Amniotic epithelial cell (primary cell): Measurements from ENCODE around the gene GPR132.

Experiments
- DNase-seq: peaks from one replicate; pipeline ENCODE4 v3.0.0-alpha.2; 2010; ENCODE audit warnings: low read depth

Gene GPR132

GRCh38 chr14:105061428-105062047 is 3.7 kb downstream of the GPR132 start:
- no peak for DNase-seq

DNA sequence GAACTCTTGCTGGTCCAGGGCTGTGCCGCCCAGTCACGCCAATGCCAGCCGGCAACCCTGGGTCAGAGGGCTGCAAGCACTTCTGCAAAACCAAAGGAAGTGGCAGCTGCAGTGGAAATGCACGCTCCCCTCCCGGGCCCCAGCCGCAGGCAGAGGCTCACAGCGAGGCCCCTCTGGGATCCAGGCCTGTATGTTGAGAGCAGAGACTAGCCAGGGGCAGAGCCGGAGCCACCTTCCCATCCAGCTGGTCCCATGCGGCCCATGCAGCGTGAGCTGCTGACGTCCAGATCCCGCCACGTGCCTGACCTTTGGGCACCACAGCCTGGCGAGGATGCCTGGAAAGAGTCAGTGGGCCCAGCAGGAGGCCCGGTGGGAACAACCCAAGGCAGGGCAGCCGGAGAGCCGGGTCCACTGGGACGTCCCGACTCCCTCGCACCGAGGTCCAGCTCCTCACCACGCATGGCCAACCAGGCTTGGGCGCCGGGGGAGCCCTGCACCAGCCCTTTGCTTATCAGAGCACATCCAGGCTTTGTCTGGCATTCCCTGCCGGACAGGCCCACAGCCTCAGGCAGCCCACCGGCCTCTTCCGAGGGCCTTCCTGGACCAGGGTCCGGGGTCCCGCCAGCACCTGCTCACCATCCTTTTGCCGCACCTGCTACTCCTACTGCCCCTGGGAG is 4.3 kb downstream of the GPR132 start:
- no peak for DNase-seq

- no peak for DNase-seq
Measured at GRCh38 chr14:105059925-105060565, 5.2 kb downstream of the GPR132 start.

DNA sequence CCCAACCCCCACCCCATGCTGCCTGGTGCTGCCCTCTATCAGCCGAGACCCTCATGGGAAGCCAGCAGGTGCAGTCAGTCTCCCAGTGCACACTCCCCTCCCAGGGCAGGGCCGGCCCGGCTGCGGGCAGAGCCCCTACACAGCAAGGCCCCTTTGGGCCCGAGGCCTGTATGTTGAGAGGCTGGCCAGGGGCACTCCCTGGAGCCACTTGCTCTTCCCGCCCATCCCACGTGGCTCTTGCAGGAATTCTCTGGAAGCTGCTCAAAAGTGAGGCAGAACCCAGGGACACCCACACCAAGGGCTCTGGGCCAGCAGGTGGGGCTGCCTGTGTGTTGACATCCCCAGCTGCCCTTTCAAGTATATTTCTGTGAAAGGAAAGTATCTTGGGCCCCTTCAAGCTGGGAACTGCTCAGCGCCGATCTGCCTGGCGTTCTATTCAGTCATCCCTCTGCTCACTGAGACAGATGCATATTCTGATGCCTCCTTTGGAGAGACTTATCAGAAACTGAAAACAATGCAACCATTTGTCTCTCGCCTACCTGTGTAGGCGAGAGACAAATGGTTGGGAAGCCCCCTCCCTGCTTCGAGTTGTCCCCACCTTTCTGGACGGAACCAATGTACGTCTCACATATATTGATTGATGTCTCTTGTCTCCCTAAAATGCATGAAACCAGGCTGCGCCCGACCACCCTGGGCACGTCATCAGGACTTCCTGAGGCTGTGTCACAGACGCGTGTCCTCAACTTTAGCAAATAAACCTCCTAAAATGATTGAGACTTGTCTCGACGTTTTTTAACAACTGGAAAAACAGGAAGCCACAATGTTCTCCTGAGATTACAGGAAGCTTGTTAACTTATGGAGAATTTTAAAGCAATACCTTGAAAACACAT is 6.0 kb downstream of the GPR132 start:
- DNase-seq: no peak

- DNase-seq: no peak
Measured at GRCh38 chr14:105058521-105059034, 6.7 kb downstream of the GPR132 start.

DNA sequence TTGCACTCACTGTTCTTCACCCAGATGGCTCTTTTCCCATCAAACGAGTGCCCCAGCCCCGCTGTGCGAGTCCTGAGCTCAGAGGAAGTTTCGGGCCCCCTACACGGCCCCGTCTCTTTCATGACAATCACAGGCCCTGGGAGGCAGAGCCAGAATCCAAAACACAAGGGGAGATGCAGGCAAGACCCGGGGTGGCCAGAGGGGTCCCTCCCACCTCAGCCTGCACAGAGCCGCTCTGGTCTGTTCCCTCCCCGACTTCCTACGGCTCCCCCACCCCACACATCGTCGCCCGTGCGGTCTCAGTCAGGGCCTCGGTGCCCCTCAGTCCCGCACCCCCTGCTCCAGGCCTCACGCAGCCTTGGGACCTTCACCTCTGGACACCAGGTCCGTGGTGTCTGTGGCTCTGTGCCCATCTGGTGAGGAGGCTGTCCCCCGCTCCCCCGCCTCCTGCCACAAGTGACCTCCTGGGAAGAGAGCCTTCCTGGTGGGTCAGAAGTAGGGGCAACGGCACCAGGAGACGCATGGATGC is 8.9 kb downstream of the GPR132 start:
- DNase-seq: no peak

- no peak for DNase-seq
Measured at GRCh38 chr14:105055736-105056302, 9.4 kb downstream of the GPR132 start.

GRCh38 chr14:105055334-105055733 is 9.9 kb downstream of the GPR132 start:
- DNase-seq: no peak

- no peak for DNase-seq
Measured at GRCh38 chr14:105053996-105054395, 11.2 kb downstream of the GPR132 start.

GRCh38 chr14:105053421-105053820 is 11.8 kb downstream of the GPR132 start:
- no peak for DNase-seq

DNA sequence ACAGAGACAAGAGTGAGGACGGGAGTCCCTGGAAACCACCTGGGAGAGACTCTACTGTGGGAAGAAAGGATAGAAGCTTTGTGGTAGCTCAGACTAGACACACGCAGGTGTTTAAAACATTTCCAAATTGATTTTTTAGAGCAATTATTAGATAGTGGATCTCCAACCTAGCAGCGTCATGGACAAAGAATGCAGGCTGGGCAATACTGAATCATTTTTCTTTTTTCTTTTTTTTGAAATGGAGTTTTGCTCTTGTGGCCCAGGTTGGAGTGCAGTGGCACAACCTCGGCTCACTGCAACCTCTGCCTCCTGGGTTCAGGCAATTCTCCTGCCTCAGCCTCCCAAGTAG is 13.1 kb downstream of the GPR132 start:
- no peak for DNase-seq

- no peak for DNase-seq
Measured at GRCh38 chr14:105051182-105052109, 13.8 kb downstream of the GPR132 start.

- DNase-seq: peak; percentile 36
Measured at GRCh38 chr14:105050551-105050897, 14.7 kb downstream of the GPR132 start.

DNA sequence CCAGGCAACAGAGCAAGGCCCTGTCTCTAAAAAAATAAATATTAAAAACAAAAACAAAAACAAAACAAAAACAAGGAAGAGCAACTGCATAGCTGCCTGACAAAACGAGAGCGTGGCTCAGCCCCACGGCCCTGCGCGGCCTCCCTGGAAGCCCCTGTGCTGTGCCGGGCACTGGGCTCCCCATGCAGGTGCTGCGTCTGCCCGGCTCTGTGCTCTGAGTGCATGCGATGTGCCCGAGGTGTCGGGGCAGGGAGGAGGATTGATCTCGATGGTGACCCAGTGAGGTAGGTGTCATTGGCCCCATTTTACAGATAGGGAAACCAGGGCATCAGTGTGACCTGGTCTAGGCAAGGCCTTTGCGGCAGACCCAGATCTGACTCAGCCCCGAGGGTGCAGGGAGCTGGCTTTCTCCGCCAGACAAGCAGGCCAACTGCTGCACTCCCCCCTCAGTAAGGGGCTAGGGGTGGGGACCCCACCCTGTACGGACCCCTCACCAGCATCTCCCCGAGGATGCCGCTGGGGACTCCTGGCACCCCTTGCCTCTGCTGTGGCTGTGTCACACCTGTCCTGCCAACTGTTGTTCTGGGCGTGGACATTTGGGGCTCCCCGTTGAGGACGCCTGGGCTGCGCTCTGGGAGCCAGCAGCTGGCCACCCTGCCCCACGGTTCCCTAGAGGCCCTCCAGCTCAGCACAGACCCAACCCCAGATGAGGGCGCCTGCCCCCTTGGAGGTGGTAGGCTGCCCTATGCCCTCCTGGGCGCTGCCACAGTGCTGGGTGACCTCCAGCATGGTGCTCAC is 15.3 kb downstream of the GPR132 start:
- no peak for DNase-seq

DNA sequence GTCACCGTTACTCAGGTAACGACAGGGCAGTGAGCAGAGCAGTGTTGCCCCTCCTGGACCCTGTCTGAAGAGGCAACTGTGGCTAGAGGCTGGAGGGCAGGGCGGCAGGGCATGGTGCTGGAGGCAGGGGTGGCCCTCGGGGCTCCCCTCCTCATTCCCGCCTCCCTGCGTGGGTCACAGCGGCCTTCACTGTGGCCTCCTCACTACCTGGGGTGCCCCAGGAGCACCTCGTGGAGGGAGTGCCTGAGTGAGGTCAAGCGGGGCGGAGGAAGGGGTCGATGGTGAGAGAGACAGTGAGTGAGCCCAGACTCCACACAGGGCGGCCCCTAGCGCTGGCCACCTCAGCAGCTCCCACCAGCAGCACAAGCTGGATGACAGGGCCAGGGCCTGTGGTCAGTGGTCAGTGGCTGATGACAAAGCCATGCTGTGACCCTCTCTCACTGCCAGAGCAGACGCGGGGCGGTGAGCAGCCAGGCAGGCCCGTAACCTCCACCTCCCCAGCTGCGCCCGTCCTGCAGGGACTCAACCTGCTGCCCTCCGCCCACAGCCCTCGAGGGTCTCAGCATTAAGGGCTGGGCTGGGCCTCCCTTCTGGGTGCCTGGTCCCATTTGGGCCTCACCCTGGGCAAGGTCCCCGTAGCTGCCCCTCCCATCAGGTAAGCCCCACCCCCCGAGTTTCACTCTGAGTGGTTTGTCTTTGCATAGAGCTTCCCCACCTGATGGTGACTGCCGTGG is 17.8 kb downstream of the GPR132 start:
- DNase-seq: no peak

DNA sequence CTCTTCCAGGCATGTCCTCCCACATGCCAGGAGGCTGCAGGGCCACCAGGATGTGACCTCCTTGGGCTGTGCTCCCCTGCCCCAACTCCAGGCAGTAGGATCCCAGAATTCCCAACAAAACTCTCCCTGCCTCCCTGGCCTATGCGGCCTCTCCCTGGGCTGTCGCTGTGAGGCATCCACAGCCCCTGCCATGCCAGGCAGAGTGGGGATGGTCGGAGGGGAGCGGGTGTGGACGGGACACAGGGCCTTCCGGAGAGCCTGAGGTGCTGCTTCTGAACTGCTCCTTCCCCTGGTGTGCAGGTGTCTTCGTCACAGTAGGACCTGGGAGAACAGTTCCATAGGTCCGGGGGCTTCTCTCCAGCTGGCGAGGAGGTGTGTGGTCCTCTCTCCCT is 18.3 kb downstream of the GPR132 start:
- no peak for DNase-seq

DNA sequence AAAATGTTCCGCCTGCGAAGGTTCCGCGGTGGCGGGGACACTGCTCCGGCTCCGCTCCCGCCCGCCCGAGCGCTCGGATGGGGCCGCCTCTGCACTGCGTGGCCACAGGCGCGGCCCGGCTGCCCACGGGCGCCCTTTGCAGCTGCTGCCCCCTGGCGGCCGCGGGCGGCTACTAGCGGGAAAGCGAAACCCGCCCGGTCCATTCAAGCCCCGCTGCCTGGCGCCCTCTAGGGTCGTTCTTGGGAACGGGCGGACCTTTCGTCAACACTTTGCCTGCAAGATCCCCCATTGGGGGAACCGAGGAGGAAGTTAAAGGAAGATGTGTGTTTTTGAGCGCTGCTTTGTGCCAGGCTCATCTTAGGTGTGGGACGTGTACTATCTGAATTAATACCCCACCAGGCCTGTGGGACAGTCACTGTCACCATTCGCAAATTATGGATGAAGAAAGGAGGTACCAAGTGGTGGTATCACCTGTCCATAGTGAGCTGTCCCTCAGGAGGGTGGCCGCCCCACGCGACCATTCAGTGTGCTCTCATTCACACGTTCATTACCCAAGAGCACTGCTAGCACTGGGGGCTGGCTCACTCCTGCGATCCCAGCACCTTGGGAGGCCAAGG is 19.4 kb downstream of the GPR132 start:
- DNase-seq: peak; percentile 58

GRCh38 chr14:105043641-105044040 is 21.6 kb downstream of the GPR132 start:
- DNase-seq: no peak

- no peak for DNase-seq
Measured at GRCh38 chr14:105042813-105043212, 22.4 kb downstream of the GPR132 start.
